Spinal cord (tissue), 10 donors: ENCODE measurements around the gene GTF2B. TPM values are rescaled to one million over a fixed set of nuclear protein-coding genes. Genes with fewer than 3 reads are reported as not detected.

ENCODE experiments used
- DNase-seq, 6 donors: peaks; one replicate each; pipeline versions ENCODE4 v3.0.0 to v3.0.0-alpha.2; 2013 to 2015; ENCODE audit warnings: low spot score in 6 of 6, low read depth in 4 of 6
- H3K27ac ChIP-seq: one replicate; pipeline ENCODE4 v1.5.1; 2013; ENCODE audit warnings: low read depth, low read length, control low read depth
- H3K27me3 ChIP-seq: one replicate; pipeline ENCODE4 v1.6.1; 2013; ENCODE audit warnings: low read length; ENCODE audit not compliant: control insufficient read depth, insufficient read depth
- H3K36me3 ChIP-seq: one replicate; pipeline ENCODE4 v1.6.1; 2013; ENCODE audit warnings: low read length; ENCODE audit not compliant: control insufficient read depth, insufficient read depth
- H3K4me1 ChIP-seq: one replicate; pipeline ENCODE4 v1.6.1; 2013; ENCODE audit warnings: low read length; ENCODE audit not compliant: control insufficient read depth, insufficient read depth
- H3K4me3 ChIP-seq: one replicate; pipeline ENCODE4 v1.5.1; 2013; ENCODE audit warnings: low read depth, low read length, control low read depth
- H3K9me3 ChIP-seq: one replicate; pipeline ENCODE4 v1.6.1; 2013; ENCODE audit warnings: low read length; ENCODE audit not compliant: control insufficient read depth, insufficient read depth
- WGBS: methylation state at CpG from one replicate; pipeline ENCODE4 v1.1.5; 2013; ENCODE audit warnings: missing lambda C conversion rate; ENCODE audit not compliant: insufficient coverage; 5-methylcytosine and 5-hydroxymethylcytosine counted together
- polyA plus RNA-seq, 2 donors: library from polyadenylated mRNA; unstranded; fragments of 120-200 nt; gene quantifications; one replicate each; pipeline ENCODE4 v1.2.1, GENCODE V29; 2013; ENCODE audit not compliant: insufficient read length in 2 of 2
- small RNA-seq: library from RNA; depleted of rRNA; stranded (forward); fragments of <200 nt; gene quantifications from one replicate; pipeline ENCODE3, GENCODE V24; 2014; ENCODE audit warnings: low replicate concordance
- total RNA-seq, 2 donors: library from RNA; depleted of rRNA in 1 of 2; stranded (reverse); fragments of 120-200 nt in 1 of 2; fragments of >200 nt in 1 of 2; gene quantifications; one replicate each; pipeline versions ENCODE4 v1.2.3 to v1.2.4, GENCODE V29; 2013 to 2014
- donor health status: healthy.

Gene GTF2B
- total and polyA plus RNA-seq, 4 donors: 34.1 to 63.7 (median 44.9) TPM

DNA sequence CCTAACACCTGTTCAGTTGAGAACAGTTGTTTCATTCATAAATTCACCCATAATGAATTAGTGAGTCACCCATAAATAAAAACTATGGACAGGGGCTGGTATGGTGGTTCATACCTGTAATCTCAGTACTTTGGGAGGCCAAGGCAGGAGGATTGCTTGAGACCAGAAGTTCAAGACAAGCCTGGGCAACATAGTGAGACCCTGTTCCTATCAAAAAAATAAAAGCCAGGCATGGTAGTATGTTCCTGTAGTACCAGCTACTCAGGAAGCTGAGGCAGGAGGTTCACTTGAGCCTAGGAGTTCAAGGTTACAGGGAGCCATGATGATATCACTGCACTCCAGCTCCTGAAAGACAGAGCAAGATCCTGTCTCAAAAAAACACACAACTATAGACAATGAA is 79.0 kb downstream of the GTF2B start:
- Histone ChIP-seq H3K27ac (no peak overlapping the region), H3K36me3 (peaks cover 4% of the 10 kb centered on the region), H3K4me3 (no peak overlapping the region), H3K9me3 (no peaks in the 10 kb centered on the region), H3K27me3 (no peaks in the 10 kb centered on the region), H3K4me1 (no peaks in the 10 kb centered on the region)
- no peak for DNase-seq

GRCh38 chr1:88803444-88803843 is 87.9 kb downstream of the GTF2B start:
- H3K4me3 ChIP-seq: no peak overlapping the region
- H3K4me1 ChIP-seq: no peaks in the 10 kb centered on the region
- no peak for DNase-seq
- no peaks in the 10 kb centered on the region for H3K9me3 ChIP-seq
- H3K27me3 ChIP-seq: no peaks in the 10 kb centered on the region
- no peak overlapping the region for H3K27ac ChIP-seq
- WGBS: no CpG with 5 or more reads among the region's 5 CpGs
- peaks cover 13% of the 10 kb centered on the region for H3K36me3 ChIP-seq

GRCh38 chr1:88802950-88803349 is 88.4 kb downstream of the GTF2B start:
- Histone ChIP-seq H3K4me1 (no peaks in the 10 kb centered on the region), H3K27ac (no peak overlapping the region), H3K36me3 (peaks cover 13% of the 10 kb centered on the region), H3K4me3 (no peak overlapping the region), H3K9me3 (no peaks in the 10 kb centered on the region), H3K27me3 (no peaks in the 10 kb centered on the region)
- no CpG with 5 or more reads among the region's 2 CpGs for WGBS
- DNase-seq: no peak

Small RNAs within 50 kb of the gene (small RNA-seq; reads per million reads assigned to genes)
- not detected for gene RNU6-125P

Other genes starting within 250 kb of the GTF2B start
- 10 to 100 TPM; 46.8 to 54.8 TPM for gene PKN2, start 207.3 kb downstream of the GTF2B start, total RNA-seq
- 10 to 100 TPM; 31.8 to 32.5 TPM for gene PKN2, start 207.3 kb downstream of the GTF2B start, polyA plus RNA-seq
- gene KYAT3, start 101.1 kb upstream of the GTF2B start, total RNA-seq: 10 to 100 TPM; 17.0 to 26.5 TPM
- 10 to 100 TPM; 27.5 to 29.0 TPM for gene KYAT3, start 101.1 kb upstream of the GTF2B start, polyA plus RNA-seq
- 10 to 100 TPM; 20.5 to 25.6 TPM for gene RBMXL1, start 101.1 kb upstream of the GTF2B start, total RNA-seq
- 10 to 100 TPM; 19.0 to 27.8 TPM for gene RBMXL1, start 101.1 kb upstream of the GTF2B start, polyA plus RNA-seq
- gene GBP3, start 131.3 kb upstream of the GTF2B start, total RNA-seq: 1 to 10 TPM; 5.8 to 7.9 TPM
- 1 to 10 TPM; 1.6 to 3.1 TPM for gene GBP3, start 131.3 kb upstream of the GTF2B start, polyA plus RNA-seq
- 10 to 100 TPM; 10.3 to 15.2 TPM for gene GBP1, start 173.6 kb upstream of the GTF2B start, total RNA-seq
- gene GBP1, start 173.6 kb upstream of the GTF2B start, polyA plus RNA-seq: 1 to 10 TPM; 1.0 to 2.2 TPM
- gene GBP2, start 234.5 kb upstream of the GTF2B start, total RNA-seq: 1 to 10 TPM; 2.3 to 4.3 TPM
- gene GBP2, start 234.5 kb upstream of the GTF2B start, polyA plus RNA-seq: under 1 TPM; 0.46 to 0.57 TPM